Fibroblast of lung (primary cell): ENCODE data around the gene TASP1.

ENCODE experiments used
- EZH2 ChIP-seq: IDR thresholded peaks from 2 replicates; pipeline ENCODE4 v1.5.1; 2012; ENCODE audit warnings: low read length, control low read depth, mild to moderate bottlenecking; ENCODE audit errors: missing control alignments
- TF ChIP-seq, protein P1 (sequence below), 2 donors: IDR thresholded peaks in 1 of 2; conservative IDR thresholded peaks in 1 of 2; 1 replicate in 1 of 2; 2 replicates in 1 of 2; pipeline ENCODE4 v1.5.1; 2011 to 2012; ENCODE audit warnings: low read length in 2 of 2, control low read depth in 1 of 2, inconsistent platforms in 1 of 2, low read depth in 1 of 2, mild to moderate bottlenecking in 1 of 2

DNA sequence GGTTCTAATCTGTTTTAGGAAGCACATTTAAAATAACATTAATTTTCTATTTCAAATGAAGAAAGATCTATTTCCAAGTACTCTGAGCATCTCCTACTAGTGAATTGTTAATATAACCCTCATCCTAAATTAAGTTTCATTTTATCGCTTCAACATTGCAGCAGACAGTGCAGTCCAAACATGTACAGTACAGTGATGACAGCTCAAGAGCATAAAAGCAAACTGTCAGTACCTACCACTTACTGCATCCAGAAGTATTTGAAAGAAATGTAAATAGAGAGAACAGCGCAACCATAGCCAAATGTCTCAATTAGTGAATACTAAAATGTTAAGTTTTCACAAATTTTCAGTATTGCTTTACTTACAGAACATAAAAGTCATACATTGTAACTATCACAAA is 238.3 kb downstream of the TASP1 start:
- TF ChIP-seq, protein P1, sequence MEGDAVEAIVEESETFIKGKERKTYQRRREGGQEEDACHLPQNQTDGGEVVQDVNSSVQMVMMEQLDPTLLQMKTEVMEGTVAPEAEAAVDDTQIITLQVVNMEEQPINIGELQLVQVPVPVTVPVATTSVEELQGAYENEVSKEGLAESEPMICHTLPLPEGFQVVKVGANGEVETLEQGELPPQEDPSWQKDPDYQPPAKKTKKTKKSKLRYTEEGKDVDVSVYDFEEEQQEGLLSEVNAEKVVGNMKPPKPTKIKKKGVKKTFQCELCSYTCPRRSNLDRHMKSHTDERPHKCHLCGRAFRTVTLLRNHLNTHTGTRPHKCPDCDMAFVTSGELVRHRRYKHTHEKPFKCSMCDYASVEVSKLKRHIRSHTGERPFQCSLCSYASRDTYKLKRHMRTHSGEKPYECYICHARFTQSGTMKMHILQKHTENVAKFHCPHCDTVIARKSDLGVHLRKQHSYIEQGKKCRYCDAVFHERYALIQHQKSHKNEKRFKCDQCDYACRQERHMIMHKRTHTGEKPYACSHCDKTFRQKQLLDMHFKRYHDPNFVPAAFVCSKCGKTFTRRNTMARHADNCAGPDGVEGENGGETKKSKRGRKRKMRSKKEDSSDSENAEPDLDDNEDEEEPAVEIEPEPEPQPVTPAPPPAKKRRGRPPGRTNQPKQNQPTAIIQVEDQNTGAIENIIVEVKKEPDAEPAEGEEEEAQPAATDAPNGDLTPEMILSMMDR (conservative IDR thresholded peaks at IDR 0.05 in 1 of 2, IDR thresholded peaks at IDR 0.05 in 1 of 2; ENCODE audit: low read depth in 1 of 2, low read length in 2 of 2), result no peak
- no peak for TF ChIP-seq EZH2
